MM.1S (cell line): ENCODE results near the gene INTS11.

Source experiments
- DNase-seq: peaks from one replicate; pipeline ENCODE4 v3.0.0-alpha.2; 2015
- H2AFZ ChIP-seq: fragments of 300-600 bp; sonication (generic); 2 replicates; pipeline ENCODE4 v1.6.0; 2016; ENCODE audit warnings: antibody characterized with exemption, low read length
- H3F3A ChIP-seq: fragments of 300-600 bp; sonication (generic); 2 replicates; pipeline ENCODE4 v1.6.1; 2016; ENCODE audit warnings: mild to moderate bottlenecking, antibody characterized with exemption, low read length, moderate library complexity, mixed read lengths; ENCODE audit not compliant: insufficient read depth
- H3K27ac ChIP-seq: fragments of 300-600 bp; sonication (generic); 2 replicates; pipeline ENCODE4 v1.5.1; 2016; ENCODE audit warnings: mild to moderate bottlenecking, low read length
- H3K27me3 ChIP-seq: fragments of 300-600 bp; sonication (generic); replicated peaks from 2 replicates; pipeline ENCODE4 v1.6.0; 2016; ENCODE audit warnings: low read length; ENCODE audit not compliant: insufficient read depth
- H3K36me3 ChIP-seq: fragments of 300-600 bp; sonication (generic); replicated peaks from 2 replicates; pipeline ENCODE4 v1.6.1; 2016; ENCODE audit warnings: mild to moderate bottlenecking, low read length, mixed read lengths; ENCODE audit not compliant: insufficient read depth
- H3K4me1 ChIP-seq: fragments of 300-600 bp; sonication (generic); 2 replicates; pipeline ENCODE4 v1.6.1; 2016; ENCODE audit warnings: low read length, mixed read lengths
- H3K4me2 ChIP-seq: fragments of 300-600 bp; sonication (generic); 2 replicates; pipeline ENCODE4 v1.6.0; 2016; ENCODE audit warnings: low read depth, low read length
- H3K4me3 ChIP-seq: fragments of 300-600 bp; sonication (generic); 2 replicates; pipeline ENCODE4 v1.5.1; 2016; ENCODE audit warnings: low read length, mixed read lengths
- H3K79me2 ChIP-seq: fragments of 300-600 bp; sonication (generic); 2 replicates; pipeline ENCODE4 v1.6.1; 2016; ENCODE audit warnings: mixed run types, low read length, mixed read lengths
- H3K9ac ChIP-seq: fragments of 300-600 bp; sonication (generic); 2 replicates; pipeline ENCODE4 v1.6.1; 2016; ENCODE audit warnings: low read length, mixed read lengths
- H3K9me2 ChIP-seq: fragments of 300-600 bp; sonication (generic); replicated peaks from 2 replicates; pipeline ENCODE4 v1.6.1; 2016; ENCODE audit warnings: mild to moderate bottlenecking, low read length, mixed read lengths; ENCODE audit not compliant: insufficient read depth
- H3K9me3 ChIP-seq: fragments of 300-600 bp; sonication (generic); replicated peaks from 2 replicates; pipeline ENCODE4 v1.6.1; 2016; ENCODE audit warnings: mild to moderate bottlenecking, low read length, mixed read lengths; ENCODE audit not compliant: insufficient read depth
- H4K20me1 ChIP-seq: fragments of 300-600 bp; sonication (generic); 2 replicates; pipeline ENCODE4 v1.6.1; 2016; ENCODE audit warnings: mild to moderate bottlenecking, low read length, moderate library complexity, mixed read lengths; ENCODE audit not compliant: insufficient read depth
- EZH2 ChIP-seq: fragments of 300-600 bp; sonication (generic); optimal IDR thresholded peaks from 2 replicates; pipeline ENCODE3; 2017; ENCODE audit warnings: low read depth, mild to moderate bottlenecking, antibody characterized with exemption, low read length, mixed read lengths
- EZH2phosphoT487 ChIP-seq: fragments of 300-600 bp; sonication (generic); IDR thresholded peaks from 2 replicates; pipeline ENCODE4 v1.6.1; 2018; ENCODE audit warnings: antibody characterized with exemption, low read length
- TF ChIP-seq, protein P1 (sequence below): fragments of 300-600 bp; sonication (generic); IDR thresholded peaks from 2 replicates; pipeline ENCODE4 v1.5.1; 2016; ENCODE audit warnings: antibody characterized with exemption, low read length, mixed read lengths

The INTS11 gene

DNA sequence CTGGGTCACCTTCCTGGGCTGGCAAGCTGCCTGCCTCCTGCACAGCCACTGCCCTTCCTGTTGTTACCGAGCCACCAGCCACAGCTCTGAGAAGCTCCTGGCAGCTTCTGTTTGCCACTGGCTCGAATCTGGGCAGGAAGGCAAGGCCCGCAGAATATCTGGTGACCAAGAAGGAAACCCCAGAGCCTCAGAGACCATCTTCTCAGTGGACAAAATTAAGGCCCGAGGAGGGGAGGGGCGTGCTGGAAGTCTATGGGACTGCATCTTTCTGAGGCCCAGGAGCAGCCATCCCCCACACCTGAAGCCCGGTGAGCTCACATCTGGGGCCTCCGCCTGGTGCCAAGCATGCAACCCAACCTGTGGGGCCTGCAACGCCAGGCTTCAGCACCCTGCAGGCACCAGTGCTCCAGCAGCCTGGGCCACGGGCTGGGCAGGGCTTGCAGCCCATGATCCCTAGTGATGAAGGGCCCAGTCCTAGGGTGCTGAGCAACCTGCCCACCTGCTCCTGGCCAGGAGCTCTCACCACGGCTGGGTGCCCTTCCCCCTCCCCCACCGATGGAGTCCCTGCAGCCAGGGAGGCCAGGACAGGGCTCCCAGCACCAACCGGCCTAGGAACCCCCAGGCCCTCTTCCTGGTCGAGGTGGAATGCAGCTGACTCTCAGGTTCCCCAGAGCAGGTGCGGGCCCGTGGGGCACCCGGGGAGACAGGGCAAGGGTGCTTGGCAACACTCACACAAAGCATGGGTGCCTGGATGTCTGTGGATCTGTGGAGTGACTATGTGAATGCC is 1.0 kb upstream of the INTS11 start:
- peak overlapping the region; percentile 84 for H2AFZ ChIP-seq
- peak overlapping the region; percentile 99 for H3K4me3 ChIP-seq
- peak overlapping the region; percentile 95 for H3K9ac ChIP-seq
- H3K9me2 ChIP-seq = no peaks in the 10 kb centered on the region
- peaks cover 3% of the 10 kb centered on the region; the same call in 1 of the 2 replicates for H3K4me1 ChIP-seq
- no peaks in the 10 kb centered on the region for H3K27me3 ChIP-seq
- H3K36me3 ChIP-seq = no peaks in the 10 kb centered on the region
- peak; percentile 38 for DNase-seq
- H3K27ac ChIP-seq = peak overlapping the region; percentile 63; the same call in 1 of the 2 replicates
- H3F3A ChIP-seq = 0 out of 2 replicates have a peak, but pooled peaks cover 6% of the 10 kb centered on the region
- peaks cover 12% of the 10 kb centered on the region; the same call in 1 of the 2 replicates for H4K20me1 ChIP-seq
- peaks cover 61% of the 10 kb centered on the region for H3K79me2 ChIP-seq
- no peaks in the 10 kb centered on the region for H3K9me3 ChIP-seq
- no peak for TF ChIP-seq EZH2phosphoT487
- TF ChIP-seq, protein P1, sequence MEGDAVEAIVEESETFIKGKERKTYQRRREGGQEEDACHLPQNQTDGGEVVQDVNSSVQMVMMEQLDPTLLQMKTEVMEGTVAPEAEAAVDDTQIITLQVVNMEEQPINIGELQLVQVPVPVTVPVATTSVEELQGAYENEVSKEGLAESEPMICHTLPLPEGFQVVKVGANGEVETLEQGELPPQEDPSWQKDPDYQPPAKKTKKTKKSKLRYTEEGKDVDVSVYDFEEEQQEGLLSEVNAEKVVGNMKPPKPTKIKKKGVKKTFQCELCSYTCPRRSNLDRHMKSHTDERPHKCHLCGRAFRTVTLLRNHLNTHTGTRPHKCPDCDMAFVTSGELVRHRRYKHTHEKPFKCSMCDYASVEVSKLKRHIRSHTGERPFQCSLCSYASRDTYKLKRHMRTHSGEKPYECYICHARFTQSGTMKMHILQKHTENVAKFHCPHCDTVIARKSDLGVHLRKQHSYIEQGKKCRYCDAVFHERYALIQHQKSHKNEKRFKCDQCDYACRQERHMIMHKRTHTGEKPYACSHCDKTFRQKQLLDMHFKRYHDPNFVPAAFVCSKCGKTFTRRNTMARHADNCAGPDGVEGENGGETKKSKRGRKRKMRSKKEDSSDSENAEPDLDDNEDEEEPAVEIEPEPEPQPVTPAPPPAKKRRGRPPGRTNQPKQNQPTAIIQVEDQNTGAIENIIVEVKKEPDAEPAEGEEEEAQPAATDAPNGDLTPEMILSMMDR = no peak
- no peak for TF ChIP-seq EZH2
- peak overlapping the region; percentile 90 for H3K4me2 ChIP-seq

DNA sequence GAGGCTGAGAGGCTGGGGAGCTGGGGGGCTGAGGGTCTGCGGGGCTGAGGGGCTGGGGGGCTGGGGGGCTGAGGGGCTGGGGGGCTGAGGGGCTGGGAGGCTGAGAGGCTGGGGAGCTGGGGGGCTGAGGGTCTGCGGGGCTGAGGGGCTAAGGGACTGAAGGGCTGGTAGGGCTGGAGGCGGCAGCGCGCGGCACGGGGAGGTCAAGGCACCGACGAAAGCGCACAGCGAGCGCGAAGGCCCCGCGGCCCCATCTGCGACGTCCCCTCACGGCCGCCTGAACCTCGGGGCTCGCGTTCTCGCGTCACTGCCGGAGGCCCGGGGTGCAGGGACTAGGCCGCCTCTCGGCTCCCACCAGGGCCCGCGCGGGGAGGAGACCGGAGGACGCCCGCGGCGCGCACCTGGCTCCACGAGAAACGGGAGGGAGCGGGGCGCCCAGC is 356 bp downstream of the INTS11 start:
- H3K9me3 ChIP-seq = no peaks in the 10 kb centered on the region
- no peaks in the 10 kb centered on the region for H3K36me3 ChIP-seq
- peaks cover 75% of the 10 kb centered on the region for H3K79me2 ChIP-seq
- TF ChIP-seq EZH2phosphoT487 (no peak), EZH2 (no peak)
- TF ChIP-seq, protein P1 = no peak
- H2AFZ ChIP-seq = peak overlapping the region; percentile 70; the same call in 1 of the 2 replicates
- no peaks in the 10 kb centered on the region for H3K27me3 ChIP-seq
- 0 out of 2 replicates have a peak, but pooled peaks cover 6% of the 10 kb centered on the region for H3F3A ChIP-seq
- H3K9me2 ChIP-seq = no peaks in the 10 kb centered on the region
- peaks cover 3% of the 10 kb centered on the region; the same call in 1 of the 2 replicates for H3K4me1 ChIP-seq
- H3K27ac ChIP-seq = no peak overlapping the region
- peaks cover 12% of the 10 kb centered on the region; the same call in 1 of the 2 replicates for H4K20me1 ChIP-seq
- DNase-seq = no peak
- peak overlapping the region; percentile 64 for H3K4me2 ChIP-seq
- peak overlapping the region; percentile 99 for H3K4me3 ChIP-seq
- peak overlapping the region; percentile 87 for H3K9ac ChIP-seq

DNA sequence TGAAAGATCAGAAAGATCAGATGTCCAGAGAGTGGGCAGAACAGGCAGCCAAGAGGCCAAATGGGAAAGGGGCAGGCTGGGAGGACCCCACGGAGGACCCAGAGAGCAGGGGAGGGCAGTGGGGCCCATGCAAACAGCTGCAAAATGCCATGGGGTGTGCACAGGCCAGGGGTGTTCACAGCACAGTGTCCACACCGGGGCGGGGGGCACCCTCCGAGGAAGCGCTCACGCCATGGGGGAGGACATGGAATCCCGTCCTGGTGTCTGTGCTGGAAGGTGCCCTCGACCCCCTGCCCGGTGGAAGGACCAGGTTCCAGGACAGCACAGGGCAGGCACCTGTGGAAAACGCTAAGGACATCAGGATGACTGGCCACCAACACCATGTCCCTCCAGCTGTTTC is 1.5 kb downstream of the INTS11 start:
- H3K27ac ChIP-seq = no peak overlapping the region
- no peaks in the 10 kb centered on the region for H3K36me3 ChIP-seq
- H3K9me2 ChIP-seq = no peaks in the 10 kb centered on the region
- H3K79me2 ChIP-seq = peaks cover 80% of the 10 kb centered on the region
- H3K27me3 ChIP-seq = no peaks in the 10 kb centered on the region
- H3K4me2 ChIP-seq = peak overlapping the region; percentile 66; the same call in 1 of the 2 replicates
- no peaks in the 10 kb centered on the region for H3K9me3 ChIP-seq
- no peak overlapping the region for H3K9ac ChIP-seq
- DNase-seq = no peak
- no peak overlapping the region for H2AFZ ChIP-seq
- TF ChIP-seq EZH2 (no peak), EZH2phosphoT487 (no peak)
- TF ChIP-seq, protein P1 = no peak
- peaks cover 3% of the 10 kb centered on the region; the same call in 1 of the 2 replicates for H3K4me1 ChIP-seq
- peaks cover 12% of the 10 kb centered on the region; the same call in 1 of the 2 replicates for H4K20me1 ChIP-seq
- H3K4me3 ChIP-seq = no peak overlapping the region
- H3F3A ChIP-seq = 0 out of 2 replicates have a peak, but pooled peaks cover 6% of the 10 kb centered on the region
